K562 (cell line): ENCODE data around the gene SLC25A42. TPM values are rescaled to one million over a fixed set of nuclear protein-coding genes. Genes with fewer than 3 reads are reported as not detected.

Experiments
- BCOR ChIP-seq: fragments of 450-650 bp; IDR thresholded peaks from 2 replicates; pipeline ENCODE4 v1.6.1; 2016
- BRCA1 ChIP-seq, 2 experiments: fragments of 450-650 bp in 1 of 2; sonication (generic) in 1 of 2; formaldehyde crosslinking in 1 of 2; IDR thresholded peaks; 2 replicates each; pipeline versions ENCODE4 v1.5.0 to v1.6.1; 2017 to 2020; ENCODE audit warnings: mild to moderate bottlenecking in 1 of 2, missing genetic modification reagents in 1 of 2
- DACH1 ChIP-seq: fragments of 450-650 bp; IDR thresholded peaks from 2 replicates; pipeline ENCODE4 v1.6.1; 2018; ENCODE audit not compliant: partially characterized antibody
- ESRRA ChIP-seq: fragments of 450-650 bp; IDR thresholded peaks from 2 replicates; pipeline ENCODE4 v1.6.1; 2014; ENCODE audit warnings: low read depth, mild to moderate bottlenecking, moderate library complexity, borderline replicate concordance
- ETV6 ChIP-seq, 3 experiments: fragments of 150-350 bp in 1 of 3; sonication (generic) in 1 of 3; formaldehyde crosslinking in 1 of 3; IDR thresholded peaks; 2 replicates each; pipeline versions ENCODE4 v1.6.1 to v1.8.0; 2014 to 2022; ENCODE audit warnings: borderline replicate concordance in 2 of 3, low read depth in 2 of 3, antibody characterized with exemption in 1 of 3, low read length in 1 of 3, mild to moderate bottlenecking in 1 of 3, missing genetic modification reagents in 1 of 3
- FOXP1 ChIP-seq: sonication (generic); formaldehyde crosslinking; IDR thresholded peaks from 2 replicates; pipeline ENCODE4 v1.8.0; 2022; ENCODE audit warnings: mild to moderate bottlenecking, missing genetic modification reagents
- JUN ChIP-seq, 2 experiments: sonication (generic) in 1 of 2; formaldehyde crosslinking in 1 of 2; IDR thresholded peaks; 2 replicates each; pipeline versions ENCODE4 v1.6.1 to v1.8.0; 2012 to 2022; ENCODE audit warnings: borderline replicate concordance in 2 of 2, mild to moderate bottlenecking in 2 of 2, improper control_type of control experiment in 1 of 2, low read depth in 1 of 2, low read length in 1 of 2, missing genetic modification reagents in 1 of 2
- PCBP1 ChIP-seq: fragments of 200-400 bp; formaldehyde crosslinking; IDR thresholded peaks from 2 replicates; pipeline ENCODE4 v1.6.1; 2018; ENCODE audit warnings: mild to moderate bottlenecking, low read depth, low read length; ENCODE audit not compliant: poor library complexity, severe bottlenecking
- PTTG1 ChIP-seq: fragments of 450-650 bp; IDR thresholded peaks from 2 replicates; pipeline ENCODE4 v1.6.1; 2016; ENCODE audit warnings: low read depth, mild to moderate bottlenecking, missing genetic modification characterization, missing compliant biosample characterization
- RBBP5 ChIP-seq: fragments of 200-600 bp; sonication (generic); IDR thresholded peaks from 2 replicates; pipeline ENCODE4 v1.6.1; 2012; ENCODE audit warnings: borderline replicate concordance, mild to moderate bottlenecking, low read length, control low read depth, inconsistent platforms; ENCODE audit not compliant: insufficient read depth, poor library complexity, severe bottlenecking
- SIRT6 ChIP-seq: IDR thresholded peaks from one replicate; pipeline ENCODE4 v1.6.1; 2012; ENCODE audit warnings: low read depth, mild to moderate bottlenecking, control low read depth, inconsistent platforms, low read length, moderate library complexity
- SUPT5H ChIP-seq: fragments of 450-650 bp; IDR thresholded peaks from 2 replicates; pipeline ENCODE4 v1.6.1; 2016
- ZKSCAN8 ChIP-seq: fragments of 200-800 bp; sonication (Bioruptor generic); IDR thresholded peaks from 2 replicates; pipeline ENCODE4 v1.6.1; 2016; ENCODE audit warnings: missing genetic modification characterization, missing compliant biosample characterization
- ZNF644 ChIP-seq: fragments of 200-800 bp; sonication (Bioruptor generic); IDR thresholded peaks from 2 replicates; pipeline ENCODE4 v1.6.1; 2016; ENCODE audit warnings: low read depth, missing genetic modification characterization, missing compliant biosample characterization
- polyA plus RNA-seq, 8 experiments: library from polyadenylated mRNA; depleted of rRNA in 4 of 8; stranded (reverse) in 5 of 8; unstranded in 3 of 8; fragments of >200 nt; fragmentation: Nextera tagmentation in 2 of 8; fragmentation: Illumina TruSeq in 1 of 8; extraction: Ambion mirVana in 2 of 8; extraction: Trizol in 1 of 8; gene quantifications; 2 replicates each; pipeline versions ENCODE4 v1.2.1 to v1.2.3, GENCODE V29; 2011 to 2014; ENCODE audit warnings: inconsistent platforms in 1 of 8, missing spikeins in 1 of 8
- total RNA-seq, 7 experiments: library from RNA; depleted of rRNA in 6 of 7; stranded (reverse); fragments of >200 nt in 6 of 7; fragmentation: Illumina TruSeq in 2 of 7; extraction: Trizol in 2 of 7; gene quantifications; 2 replicates each; pipeline versions ENCODE4 v1.2.1 to v1.2.3, GENCODE V29; 2011 to 2021; ENCODE audit warnings: low replicate concordance in 1 of 7
- TF ChIP-seq, protein P1 (sequence below): fragments of 250-450 bp; sonication (Bioruptor Pico); IDR thresholded peaks from 2 replicates; pipeline ENCODE4 v1.5.1; 2021; ENCODE audit warnings: mild to moderate bottlenecking

SLC25A42 gene
- total and polyA plus RNA-seq, 9 of the 15 experiments (the other 6 are each of a cell fraction or from before 2014, with no cell fraction given): 0.59 to 32.2 (median 14.1) TPM

DNA sequence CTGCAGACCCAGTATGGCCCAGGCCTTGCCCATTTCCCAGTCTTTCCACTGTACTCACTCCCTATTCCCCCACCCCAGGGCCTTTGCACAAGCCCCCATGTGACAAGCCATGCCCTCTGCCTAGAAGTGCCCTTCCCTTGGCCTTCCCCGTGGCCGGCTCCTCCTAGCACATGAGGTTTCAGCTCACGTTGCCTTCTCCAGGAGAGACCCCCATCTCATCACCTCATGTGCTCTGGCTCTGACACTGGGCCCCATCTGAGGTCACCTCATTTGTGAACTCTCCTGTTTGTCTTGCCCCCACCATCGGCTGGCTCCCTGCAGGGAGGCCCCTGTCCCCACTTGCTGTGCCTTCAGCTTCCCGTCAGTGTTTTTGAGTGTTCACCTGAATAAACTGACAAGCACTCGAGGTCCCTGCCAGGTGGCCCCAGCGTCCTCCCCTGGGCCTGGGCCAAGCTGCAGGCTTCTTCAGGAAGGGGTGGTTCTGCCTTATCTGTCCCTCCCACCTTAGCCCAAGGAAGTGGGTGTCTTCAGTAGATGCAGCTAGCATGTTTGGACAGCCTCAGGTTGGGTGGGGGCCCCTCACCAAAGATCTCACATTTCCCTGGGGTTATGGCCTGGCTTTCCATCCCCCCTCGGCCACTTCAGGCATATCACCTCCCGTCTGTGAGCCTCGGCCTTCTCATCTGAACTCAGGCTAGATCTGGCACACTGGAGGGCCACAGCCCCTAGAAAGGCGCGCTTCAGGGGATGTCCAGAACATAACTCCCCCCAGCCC lies 3.8 kb upstream of the SLC25A42 start (continued):
- TF ChIP-seq PTTG1 (tag) (no peak), JUN (IDR thresholded peaks at IDR 0.05; ENCODE audit: borderline replicate concordance, low read depth, low read length) (no peak), JUN (CRISPR knock-in tag; IDR thresholded peaks at IDR 0.05; ENCODE audit: borderline replicate concordance) (peak; percentile 23; the same call in 1 of the 2 replicates), BCOR (peak; percentile 31; the same call in 1 of the 2 replicates), SUPT5H (no peak; the same call in 1 of the 2 replicates), FOXP1 (CRISPR knock-in tag) (no peak; the same call in 1 of the 2 replicates), ESRRA (peak; percentile 57), DACH1 (no peak), ZNF644 (tag) (peak; percentile 62; the same call in 1 of the 2 replicates), ETV6 (IDR thresholded peaks at IDR 0.05; ENCODE audit: borderline replicate concordance in 1 of 2, low read depth in 2 of 2, low read length in 1 of 2) (no peak), ETV6 (CRISPR knock-in tag; IDR thresholded peaks at IDR 0.05; ENCODE audit: borderline replicate concordance) (no peak), SIRT6 (no peak), PCBP1 (no peak), BRCA1 (IDR thresholded peaks at IDR 0.05) (no peak), BRCA1 (CRISPR knock-in tag; IDR thresholded peaks at IDR 0.05) (no peak), ZKSCAN8 (0 out of 2 replicates have a peak, but pooled peaks have one; percentile 40), RBBP5 (peak; percentile 38)
- TF ChIP-seq, protein P1, sequence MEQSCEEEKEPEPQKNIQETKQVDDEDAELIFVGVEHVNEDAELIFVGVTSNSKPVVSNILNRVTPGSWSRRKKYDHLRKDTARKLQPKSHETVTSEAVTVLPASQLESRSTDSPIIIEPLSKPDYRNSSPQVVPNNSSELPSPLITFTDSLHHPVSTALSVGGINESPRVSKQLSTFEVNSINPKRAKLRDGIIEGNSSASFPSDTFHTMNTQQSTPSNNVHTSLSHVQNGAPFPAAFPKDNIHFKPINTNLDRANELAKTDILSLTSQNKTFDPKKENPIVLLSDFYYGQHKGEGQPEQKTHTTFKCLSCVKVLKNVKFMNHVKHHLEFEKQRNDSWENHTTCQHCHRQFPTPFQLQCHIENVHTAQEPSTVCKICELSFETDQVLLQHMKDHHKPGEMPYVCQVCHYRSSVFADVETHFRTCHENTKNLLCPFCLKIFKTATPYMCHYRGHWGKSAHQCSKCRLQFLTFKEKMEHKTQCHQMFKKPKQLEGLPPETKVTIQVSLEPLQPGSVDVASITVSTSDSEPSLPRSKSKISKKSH (CRISPR knock-in tag): no peak
